HCT116 (cell line): Measurements from ENCODE around the gene USP1. TPM values are rescaled to one million over a fixed set of nuclear protein-coding genes. Genes with fewer than 3 reads are reported as not detected.

ENCODE experiments used
- ATAC-seq: fragments of 200-7000 bp; cut with Tn5 transposase; 2 replicates; pipeline ENCODE4 v1.9.1; 2020; ENCODE audit warnings: mild to moderate bottlenecking, moderate library complexity
- BruUV-seq: library from RNA; stranded (reverse); fragments of 400-500 nt; replicated peaks from 2 replicates; lab custom pipeline; 2021; lab: Mats Ljungman, UMichigan
- CTCF ChIA-PET: fragments of 300-600 bp; sonication (Branson Sonifier 250); formaldehyde crosslinking; loops from one replicate; lab custom pipeline; 2021; ENCODE audit warnings: antibody characterized with exemption; lab: Charles Lee
- POLR2A ChIA-PET: fragments of 300-600, 350-600 bp; sonication (Branson Sonifier 250); formaldehyde crosslinking; loops from one replicate; lab custom pipeline; 2021; ENCODE audit warnings: antibody characterized with exemption; lab: Charles Lee
- RAD21 ChIA-PET, 2 experiments: fragments of 300-600 bp; sonication (Branson Sonifier 250); formaldehyde crosslinking; loops; one replicate each; lab custom pipeline; 2023; ENCODE audit warnings: low total read pairs in 2 of 2; ENCODE audit not compliant: uncharacterized antibody in 2 of 2, unreplicated experiment in 2 of 2, low non-redundant PET in 1 of 2; lab: Charles Lee
- DNase-seq: peaks from one replicate; pipeline ENCODE4 v3.0.0-alpha.2; 2010; ENCODE audit warnings: low read depth, low spot score
- H2AFZ ChIP-seq: fragments of 200-600 bp; shearing (Covaris generic), sonication (generic); 2 replicates; pipeline ENCODE4 v1.6.1; 2017; ENCODE audit warnings: low read depth, mixed run types, mixed read lengths, antibody characterized with exemption, low read length; ENCODE audit not compliant: poor library complexity, severe bottlenecking
- H3K27ac ChIP-seq: 2 replicates; pipeline ENCODE4 v1.5.1; 2012; ENCODE audit warnings: low read depth, low read length
- H3K27me3 ChIP-seq: fragments of 200-600 bp; sonication (generic); 2 replicates; pipeline ENCODE4 v1.6.1; 2016; ENCODE audit warnings: mixed run types, low read length, mixed read lengths; ENCODE audit not compliant: insufficient read depth
- H3K36me3 ChIP-seq, 2 experiments: fragments of 200-500 bp in 1 of 2; fragments of 200-600 bp in 1 of 2; sonication (Bioruptor generic) in 1 of 2; sonication (generic) in 1 of 2; 2 replicates each; pipeline versions ENCODE4 v1.5.1 to v1.6.1; 2014 to 2016; ENCODE audit warnings: low read length in 2 of 2, inconsistent platforms in 1 of 2, mixed read lengths in 1 of 2, mixed run types in 1 of 2; ENCODE audit not compliant: insufficient read depth in 2 of 2, control insufficient read depth in 1 of 2
- H3K4me1 ChIP-seq, 2 experiments: fragments of 200-600 bp in 1 of 2; sonication (generic) in 1 of 2; 2 replicates each; pipeline versions ENCODE4 v1.5.1 to v1.6.1; 2012 to 2017; ENCODE audit warnings: low read length in 2 of 2, inconsistent platforms in 1 of 2, mild to moderate bottlenecking in 1 of 2, mixed read lengths in 1 of 2, mixed run types in 1 of 2, moderate library complexity in 1 of 2; ENCODE audit not compliant: insufficient read depth in 2 of 2, control insufficient read depth in 1 of 2
- H3K4me2 ChIP-seq: fragments of 200-600 bp; sonication (generic); 2 replicates; pipeline ENCODE4 v1.6.1; 2017; ENCODE audit warnings: mixed run types, low read length, mixed read lengths
- H3K4me3 ChIP-seq, 2 experiments: fragments of 200-600 bp in 1 of 2; sonication (generic) in 1 of 2; replicated peaks in 1 of 2; 2 replicates each; pipeline ENCODE4 v1.5.1; 2011 to 2016; ENCODE audit warnings: low read length in 2 of 2, control low read depth in 1 of 2, low read depth in 1 of 2, mild to moderate bottlenecking in 1 of 2, mixed read lengths in 1 of 2, mixed run types in 1 of 2
- H3K79me2 ChIP-seq: fragments of 200-600 bp; sonication (generic); 2 replicates; pipeline ENCODE4 v1.6.1; 2017; ENCODE audit warnings: mild to moderate bottlenecking, mixed run types, low read length, moderate library complexity, mixed read lengths; ENCODE audit not compliant: insufficient read depth
- H3K9ac ChIP-seq: fragments of 200-600 bp; sonication (generic); 2 replicates; pipeline ENCODE4 v1.6.1; 2016; ENCODE audit warnings: low read length, mixed read lengths
- H3K9me2 ChIP-seq: fragments of 200-600 bp; sonication (generic), shearing (Covaris generic); 2 replicates; pipeline ENCODE4 v1.6.1; 2017; ENCODE audit warnings: mixed run types, mild to moderate bottlenecking, moderate library complexity; ENCODE audit not compliant: insufficient read depth
- H3K9me3 ChIP-seq, 2 experiments: fragments of 200-500 bp in 1 of 2; fragments of 200-600 bp in 1 of 2; sonication (Bioruptor generic) in 1 of 2; sonication (generic) in 1 of 2; 2 replicates each; pipeline ENCODE4 v1.6.1; 2014 to 2017; ENCODE audit warnings: low read length in 2 of 2, mixed read lengths in 2 of 2, inconsistent platforms in 1 of 2, low read depth in 1 of 2, mild to moderate bottlenecking in 1 of 2, mixed run types in 1 of 2, moderate library complexity in 1 of 2; ENCODE audit not compliant: control insufficient read depth in 1 of 2, insufficient read depth in 1 of 2
- H4K20me1 ChIP-seq: fragments of 200-600 bp; sonication (generic), shearing (Covaris generic); 2 replicates; pipeline ENCODE4 v1.6.1; 2017; ENCODE audit warnings: mixed run types, mild to moderate bottlenecking, moderate library complexity; ENCODE audit not compliant: insufficient read depth
- ELF1 ChIP-seq: IDR thresholded peaks from 2 replicates; pipeline ENCODE4 v1.6.1; 2012; ENCODE audit warnings: low read depth, borderline replicate concordance
- EZH2 ChIP-seq: fragments of 200-600 bp; sonication (generic); IDR thresholded peaks from 2 replicates; pipeline ENCODE4 v1.6.1; 2017; ENCODE audit warnings: antibody characterized with exemption, mixed run types
- JUND ChIP-seq: IDR thresholded peaks from 2 replicates; pipeline ENCODE4 v1.6.1; 2012
- POLR2AphosphoS5 ChIP-seq: IDR thresholded peaks from 2 replicates; pipeline ENCODE4 v1.6.1; 2011; ENCODE audit warnings: mild to moderate bottlenecking, low read depth, low read length, moderate library complexity
- SIN3A ChIP-seq: IDR thresholded peaks from 2 replicates; pipeline ENCODE4 v1.6.1; 2012; ENCODE audit warnings: low read depth
- SP1 ChIP-seq: IDR thresholded peaks from 2 replicates; pipeline ENCODE4 v1.6.1; 2012; ENCODE audit warnings: low read depth
- YY1 ChIP-seq: IDR thresholded peaks from 2 replicates; pipeline ENCODE4 v1.6.1; 2011; ENCODE audit warnings: low read length, low read depth, moderate library complexity, mild to moderate bottlenecking; ENCODE audit not compliant: insufficient replicate concordance; ENCODE audit errors: extremely low read depth
- ZBTB33 ChIP-seq: IDR thresholded peaks from 2 replicates; pipeline ENCODE4 v1.6.1; 2011; ENCODE audit warnings: mild to moderate bottlenecking, low read length, moderate library complexity; ENCODE audit not compliant: insufficient replicate concordance; ENCODE audit errors: extremely low read depth
- ZNF274 ChIP-seq: fragments of 200-500 bp; sonication (Bioruptor generic); IDR thresholded peaks from 2 replicates; pipeline ENCODE4 v1.6.1; 2014; ENCODE audit warnings: mild to moderate bottlenecking, low read depth, low read length, inconsistent platforms
- intact Hi-C: fragments of 100-400 bp; cut with micrococcal nuclease; formaldehyde crosslinking; loops from 2 replicates; pipeline ENCODE4 v1.10.0; 2022
- total RNA-seq: library from RNA; stranded (reverse); gene quantifications from one replicate; pipeline ENCODE4 v1.2.1, GENCODE V29; 2021; ENCODE audit not compliant: unreplicated experiment
- TF ChIP-seq, protein P1 (sequence below): IDR thresholded peaks from 2 replicates; pipeline ENCODE4 v1.6.1; 2012; ENCODE audit warnings: low read depth
- TF ChIP-seq, protein P2 (sequence below): IDR thresholded peaks from 2 replicates; pipeline ENCODE4 v1.6.1; 2012

Gene USP1
- total RNA-seq, 1 experiment from 2014 or later: 37.8 TPM

DNA sequence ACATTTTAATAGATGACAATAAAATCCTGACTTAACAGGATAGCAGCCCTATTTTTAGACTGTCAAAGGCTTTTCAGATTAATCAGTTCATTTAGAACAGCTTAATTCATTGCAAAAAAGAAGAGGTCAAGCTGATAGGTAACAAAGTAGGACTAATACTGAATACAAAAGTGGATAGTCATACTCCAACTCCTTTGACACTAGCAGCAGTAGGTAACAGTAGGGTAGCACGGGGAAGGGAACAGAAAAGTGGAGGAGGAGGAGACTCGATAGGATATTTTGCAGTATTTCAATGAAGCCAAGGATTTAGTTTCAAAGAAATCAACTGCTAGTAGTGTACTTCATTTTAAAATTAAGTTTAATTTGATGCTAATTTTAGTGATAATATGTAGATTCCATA is 51.1 kb downstream of the USP1 start:
- Histone ChIP-seq H3K9ac (no peak overlapping the region), H3K4me3 (no peak overlapping the region), H3K27me3 (no peaks in the 10 kb centered on the region), H4K20me1 (no peaks in the 10 kb centered on the region), H3K79me2 (no peaks in the 10 kb centered on the region), H3K4me2 (no peak overlapping the region), H3K4me1 (no peaks in the 10 kb centered on the region), H3K9me3 (no peaks in the 10 kb centered on the region), H2AFZ (no peak overlapping the region), H3K9me2 (no peaks in the 10 kb centered on the region), H3K36me3 (no peaks in the 10 kb centered on the region)
- no peak for DNase-seq
- POLR2A ChIA-PET: no interaction called here
- CTCF ChIA-PET: no interaction called here
- no TSS peak for BruUV-seq
- ATAC-seq: no peak
- intact Hi-C loops: no loop called here
- no peak for TF ChIP-seq YY1
- no peak for TF ChIP-seq SP1
- TF ChIP-seq ELF1: no peak
- TF ChIP-seq SIN3A: no peak
- TF ChIP-seq, protein P1, sequence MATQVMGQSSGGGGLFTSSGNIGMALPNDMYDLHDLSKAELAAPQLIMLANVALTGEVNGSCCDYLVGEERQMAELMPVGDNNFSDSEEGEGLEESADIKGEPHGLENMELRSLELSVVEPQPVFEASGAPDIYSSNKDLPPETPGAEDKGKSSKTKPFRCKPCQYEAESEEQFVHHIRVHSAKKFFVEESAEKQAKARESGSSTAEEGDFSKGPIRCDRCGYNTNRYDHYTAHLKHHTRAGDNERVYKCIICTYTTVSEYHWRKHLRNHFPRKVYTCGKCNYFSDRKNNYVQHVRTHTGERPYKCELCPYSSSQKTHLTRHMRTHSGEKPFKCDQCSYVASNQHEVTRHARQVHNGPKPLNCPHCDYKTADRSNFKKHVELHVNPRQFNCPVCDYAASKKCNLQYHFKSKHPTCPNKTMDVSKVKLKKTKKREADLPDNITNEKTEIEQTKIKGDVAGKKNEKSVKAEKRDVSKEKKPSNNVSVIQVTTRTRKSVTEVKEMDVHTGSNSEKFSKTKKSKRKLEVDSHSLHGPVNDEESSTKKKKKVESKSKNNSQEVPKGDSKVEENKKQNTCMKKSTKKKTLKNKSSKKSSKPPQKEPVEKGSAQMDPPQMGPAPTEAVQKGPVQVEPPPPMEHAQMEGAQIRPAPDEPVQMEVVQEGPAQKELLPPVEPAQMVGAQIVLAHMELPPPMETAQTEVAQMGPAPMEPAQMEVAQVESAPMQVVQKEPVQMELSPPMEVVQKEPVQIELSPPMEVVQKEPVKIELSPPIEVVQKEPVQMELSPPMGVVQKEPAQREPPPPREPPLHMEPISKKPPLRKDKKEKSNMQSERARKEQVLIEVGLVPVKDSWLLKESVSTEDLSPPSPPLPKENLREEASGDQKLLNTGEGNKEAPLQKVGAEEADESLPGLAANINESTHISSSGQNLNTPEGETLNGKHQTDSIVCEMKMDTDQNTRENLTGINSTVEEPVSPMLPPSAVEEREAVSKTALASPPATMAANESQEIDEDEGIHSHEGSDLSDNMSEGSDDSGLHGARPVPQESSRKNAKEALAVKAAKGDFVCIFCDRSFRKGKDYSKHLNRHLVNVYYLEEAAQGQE: no peak
- no peak for TF ChIP-seq POLR2AphosphoS5
- TF ChIP-seq ZBTB33: no peak
- TF ChIP-seq, protein P2, sequence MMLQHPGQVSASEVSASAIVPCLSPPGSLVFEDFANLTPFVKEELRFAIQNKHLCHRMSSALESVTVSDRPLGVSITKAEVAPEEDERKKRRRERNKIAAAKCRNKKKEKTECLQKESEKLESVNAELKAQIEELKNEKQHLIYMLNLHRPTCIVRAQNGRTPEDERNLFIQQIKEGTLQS: no peak
- TF ChIP-seq EZH2: no peak
- no peak for TF ChIP-seq JUND
- TF ChIP-seq ZNF274: no peak
- TF ChIP-seq, all 23 proteins: peak for 0
- RAD21 ChIA-PET: no interaction called here
- H3K27ac ChIP-seq: no peak overlapping the region
